Measurements from ENCODE around the gene ZCCHC7. TPM values are rescaled to one million over a fixed set of nuclear protein-coding genes. Genes with fewer than 3 reads are reported as not detected.
"Not testable (repeated sequence)": the region's sequence is repeated elsewhere in the genome, so short reads cannot be mapped to it uniquely, and the experiment has no call there.

ZCCHC7 gene
- total RNA-seq, 1 donor from 2014 or later, result 10.4 TPM

- ATAC-seq, result no peak
Measured at GRCh38 chr9:37297592-37297991, 177.2 kb downstream of the ZCCHC7 start.

GRCh38 chr9:37300620-37301019, 180.2 kb downstream of the ZCCHC7 start:
- ATAC-seq, result no peak

GRCh38 chr9:37301042-37301853, 180.9 kb downstream of the ZCCHC7 start:
- no peak for ATAC-seq

- ATAC-seq, result no peak
Measured at GRCh38 chr9:37301854-37302172, 181.4 kb downstream of the ZCCHC7 start.

- ATAC-seq, result peak; percentile 48
Measured at GRCh38 chr9:37302277-37302676, 181.9 kb downstream of the ZCCHC7 start.

GRCh38 chr9:37303272-37303671, 182.9 kb downstream of the ZCCHC7 start:
- ATAC-seq, result not testable (repeated sequence)

GRCh38 chr9:37309136-37309535, 188.8 kb downstream of the ZCCHC7 start:
- no peak for ATAC-seq

GRCh38 chr9:37311938-37312708, 191.7 kb downstream of the ZCCHC7 start:
- no peak for ATAC-seq

- ATAC-seq, result peak; percentile 25
Measured at GRCh38 chr9:37324261-37324683, 203.9 kb downstream of the ZCCHC7 start.

GRCh38 chr9:37324691-37325490, 204.5 kb downstream of the ZCCHC7 start:
- ATAC-seq, result no peak

GRCh38 chr9:37325778-37326177, 205.4 kb downstream of the ZCCHC7 start:
- ATAC-seq, result no peak

- no peak for ATAC-seq
Measured at GRCh38 chr9:37327553-37327952, 207.2 kb downstream of the ZCCHC7 start.

- ATAC-seq, result no peak
Measured at GRCh38 chr9:37328556-37329227, 208.3 kb downstream of the ZCCHC7 start.

- ATAC-seq, result no peak
Measured at GRCh38 chr9:37329576-37329975, 209.2 kb downstream of the ZCCHC7 start.

- ATAC-seq, result no peak
Measured at GRCh38 chr9:37331871-37332270, 211.5 kb downstream of the ZCCHC7 start.

GRCh38 chr9:37332578-37332977, 212.2 kb downstream of the ZCCHC7 start:
- ATAC-seq, result no peak

GRCh38 chr9:37333288-37333687, 212.9 kb downstream of the ZCCHC7 start:
- ATAC-seq, result no peak

GRCh38 chr9:37335238-37335637, 214.9 kb downstream of the ZCCHC7 start:
- no peak for ATAC-seq

GRCh38 chr9:37336150-37336549, 215.8 kb downstream of the ZCCHC7 start:
- no peak for ATAC-seq

- ATAC-seq, result no peak
Measured at GRCh38 chr9:37337301-37337890, 217.0 kb downstream of the ZCCHC7 start.

- no peak for ATAC-seq
Measured at GRCh38 chr9:37338218-37338617, 217.8 kb downstream of the ZCCHC7 start.

- ATAC-seq, result no peak
Measured at GRCh38 chr9:37339923-37340322, 219.5 kb downstream of the ZCCHC7 start.
